IMR-90 (cell line): Measurements from ENCODE around the gene GRM5. TPM values are rescaled to one million over a fixed set of nuclear protein-coding genes. Genes with fewer than 3 reads are reported as not detected.

ENCODE experiments used
- ATAC-seq: fragments of 200-7000 bp; cut with Tn5 transposase; 2 replicates; pipeline ENCODE4 v1.9.1; 2020; ENCODE audit warnings: low read depth, mild to moderate bottlenecking, moderate library complexity
- BruUV-seq: library from RNA; stranded (reverse); fragments of 400-500 nt; replicated peaks from 2 replicates; lab custom pipeline; 2021; lab: Mats Ljungman, UMichigan
- CTCF ChIA-PET: fragments of 300-600 bp; formaldehyde crosslinking; extraction: SDS; loops from one replicate; lab custom pipeline; 2021; ENCODE audit warnings: antibody characterized with exemption; lab: Yijun Ruan, JAX
- POLR2A ChIA-PET: fragments of 300-600 bp; sonication (Branson Sonifier 250); formaldehyde crosslinking; loops from one replicate; lab custom pipeline; 2022; ENCODE audit warnings: antibody characterized with exemption; ENCODE audit not compliant: unreplicated experiment; lab: Charles Lee
- DNase-seq: peaks from one replicate; pipeline ENCODE4 v3.0.0; 2013
- H2AFZ ChIP-seq: replicated peaks from 2 replicates; pipeline ENCODE3; 2013; ENCODE audit warnings: low read length, mild to moderate bottlenecking; ENCODE audit not compliant: poor library complexity
- H2AK5ac ChIP-seq: 2 replicates; pipeline ENCODE4 v1.6.1; 2013; ENCODE audit warnings: low read depth, low read length, inconsistent platforms
- H2AK9ac ChIP-seq: replicated peaks from 2 replicates; pipeline ENCODE3; 2013; ENCODE audit warnings: mild to moderate bottlenecking, low read depth, low read length, moderate library complexity; ENCODE audit not compliant: poor library complexity
- H2BK120ac ChIP-seq: 2 replicates; pipeline ENCODE4 v1.6.1; 2013; ENCODE audit warnings: low read depth, low read length, inconsistent platforms
- H2BK15ac ChIP-seq: 3 replicates; pipeline ENCODE4 v1.6.1; 2013; ENCODE audit warnings: low read depth, low read length, inconsistent platforms
- H2BK20ac ChIP-seq: 2 replicates; pipeline ENCODE4 v1.6.1; 2013; ENCODE audit warnings: low read depth, mild to moderate bottlenecking, inconsistent platforms, low read length, moderate library complexity
- H2BK5ac ChIP-seq: 2 replicates; pipeline ENCODE4 v1.6.1; 2013; ENCODE audit warnings: mild to moderate bottlenecking, low read depth, low read length, inconsistent platforms; ENCODE audit not compliant: poor library complexity, severe bottlenecking
- H3K14ac ChIP-seq: replicated peaks from 2 replicates; pipeline ENCODE4 v1.6.1; 2013; ENCODE audit warnings: low read depth, low read length, inconsistent platforms
- H3K18ac ChIP-seq: 2 replicates; pipeline ENCODE4 v1.6.1; 2013; ENCODE audit warnings: low read depth, low read length, control low read depth
- H3K23ac ChIP-seq: 2 replicates; pipeline ENCODE4 v1.6.1; 2013; ENCODE audit warnings: low read depth, low read length, inconsistent platforms
- H3K27ac ChIP-seq: 2 replicates; pipeline ENCODE4 v1.5.1; 2013; ENCODE audit warnings: mild to moderate bottlenecking, control low read depth, low read length; ENCODE audit not compliant: insufficient read depth
- H3K27me3 ChIP-seq: 2 replicates; pipeline ENCODE4 v1.6.1; 2013; ENCODE audit warnings: low read length; ENCODE audit not compliant: control insufficient read depth, insufficient read depth
- H3K36me3 ChIP-seq: 2 replicates; pipeline ENCODE4 v1.6.1; 2013; ENCODE audit warnings: low read length, mixed read lengths; ENCODE audit not compliant: control insufficient read depth, insufficient read depth
- H3K4ac ChIP-seq: 2 replicates; pipeline ENCODE4 v1.6.1; 2013; ENCODE audit warnings: low read depth, low read length, inconsistent platforms
- H3K4me1 ChIP-seq: 2 replicates; pipeline ENCODE4 v1.6.1; 2013; ENCODE audit warnings: low read length, mixed read lengths; ENCODE audit not compliant: control insufficient read depth, insufficient read depth
- H3K4me2 ChIP-seq: 2 replicates; pipeline ENCODE4 v1.6.1; 2013; ENCODE audit warnings: low read depth, mild to moderate bottlenecking, control low read depth, low read length, moderate library complexity
- H3K4me3 ChIP-seq: 2 replicates; pipeline ENCODE4 v1.5.1; 2013; ENCODE audit warnings: low read depth, mild to moderate bottlenecking, control low read depth, low read length, moderate library complexity; ENCODE audit not compliant: insufficient read depth
- H3K56ac ChIP-seq: 2 replicates; pipeline ENCODE4 v1.6.1; 2013; ENCODE audit warnings: low read length, inconsistent platforms; ENCODE audit not compliant: insufficient read depth; ENCODE audit errors: extremely low read depth
- H3K79me1 ChIP-seq, 2 experiments: 2 replicates each; pipeline ENCODE4 v1.6.1; 2013; ENCODE audit warnings: low read length in 2 of 2, inconsistent platforms in 1 of 2, low read depth in 1 of 2
- H3K9ac ChIP-seq: 2 replicates; pipeline ENCODE4 v1.6.1; 2013; ENCODE audit warnings: low read depth, low read length, control low read depth
- H3K9me1 ChIP-seq: 2 replicates; pipeline ENCODE4 v1.6.1; 2013; ENCODE audit warnings: low read length, inconsistent platforms; ENCODE audit not compliant: insufficient read depth
- H3K9me3 ChIP-seq: 2 replicates; pipeline ENCODE4 v1.6.1; 2013; ENCODE audit warnings: low read length; ENCODE audit not compliant: control insufficient read depth, insufficient read depth
- H4K20me1 ChIP-seq: 2 replicates; pipeline ENCODE4 v1.6.1; 2013; ENCODE audit warnings: low read length, inconsistent platforms; ENCODE audit not compliant: insufficient read depth
- H4K5ac ChIP-seq: 2 replicates; pipeline ENCODE4 v1.6.1; 2013; ENCODE audit warnings: mild to moderate bottlenecking, low read depth, low read length, control low read depth
- H4K8ac ChIP-seq, 2 experiments: 2 replicates each; pipeline ENCODE4 v1.6.1; 2013; ENCODE audit warnings: low read depth in 2 of 2, low read length in 2 of 2, control low read depth in 1 of 2, inconsistent platforms in 1 of 2
- H4K91ac ChIP-seq: 2 replicates; pipeline ENCODE4 v1.6.1; 2013; ENCODE audit warnings: low read depth, low read length, inconsistent platforms; ENCODE audit not compliant: insufficient read depth
- BHLHE40 ChIP-seq: fragments of 150-350 bp; IDR thresholded peaks from 2 replicates; pipeline ENCODE4 v1.6.1; 2016; ENCODE audit warnings: mild to moderate bottlenecking, low read depth, low read length
- CEBPB ChIP-seq: IDR thresholded peaks from 2 replicates; pipeline ENCODE4 v1.6.1; 2012; ENCODE audit warnings: low read depth, low read length, improper control_type of control experiment
- CHD1 ChIP-seq: IDR thresholded peaks from 2 replicates; pipeline ENCODE4 v1.6.1; 2012; ENCODE audit warnings: low read depth, low read length, improper control_type of control experiment
- MAFK ChIP-seq: IDR thresholded peaks from 2 replicates; pipeline ENCODE4 v1.6.1; 2012; ENCODE audit warnings: low read depth, low read length, improper control_type of control experiment
- MAZ ChIP-seq: IDR thresholded peaks from 2 replicates; pipeline ENCODE4 v1.6.1; 2012; ENCODE audit warnings: low read depth, mild to moderate bottlenecking, low read length, improper control_type of control experiment, moderate library complexity, borderline replicate concordance
- NFE2L2 ChIP-seq: fragments of 150-350 bp; IDR thresholded peaks from 2 replicates; pipeline ENCODE4 v1.6.1; 2016; ENCODE audit warnings: low read depth, mild to moderate bottlenecking, low read length
- RAD21 ChIP-seq: IDR thresholded peaks from 2 replicates; pipeline ENCODE4 v1.6.1; 2012; ENCODE audit warnings: low read length, improper control_type of control experiment
- RFX5 ChIP-seq: IDR thresholded peaks from 2 replicates; pipeline ENCODE4 v1.8.0; 2012; ENCODE audit warnings: low read depth, mild to moderate bottlenecking, low read length, moderate library complexity
- SMC3 ChIP-seq: fragments of 150-350 bp; IDR thresholded peaks from 2 replicates; pipeline ENCODE4 v1.6.1; 2016; ENCODE audit warnings: low read depth, mild to moderate bottlenecking, antibody characterized with exemption, low read length, moderate library complexity
- WGBS, 2 experiments: methylation state at CpG; one replicate each; pipeline versions ENCODE4 v1.1.5 to v1.1.7; 2013; ENCODE audit warnings: missing lambda C conversion rate in 2 of 2; ENCODE audit not compliant: insufficient read length in 1 of 2; ENCODE audit errors: extremely low coverage in 2 of 2; 5-methylcytosine and 5-hydroxymethylcytosine counted together
- dilution Hi-C: fragments of 300-500 bp; cut with HindIII; formaldehyde crosslinking; loops from one replicate; pipeline ENCODE4 v1.14.3; 2018; ENCODE audit warnings: low sequenced_read_pairs; ENCODE audit not compliant: unreplicated experiment
- in situ Hi-C: fragments of 300-500 bp; cut with MboI; formaldehyde crosslinking; loops from 3 replicates; pipeline ENCODE4 v1.14.3; 2019; ENCODE audit warnings: low sequenced_read_pairs, inconsistent platforms, mixed read lengths
- intact Hi-C: fragments of 100-400 bp; cut with micrococcal nuclease; formaldehyde crosslinking; loops from 2 replicates; pipeline ENCODE4 v1.10.0; 2022
- polyA plus RNA-seq, 3 experiments: library from polyadenylated mRNA; depleted of rRNA; stranded (reverse); fragments of >200 nt; gene quantifications; 2 replicates each; pipeline ENCODE4 v1.2.3, GENCODE V29; 2012; ENCODE audit warnings: low replicate concordance in 1 of 3
- total RNA-seq: library from RNA; depleted of rRNA; stranded (reverse); fragments of >200 nt; gene quantifications from 2 replicates; pipeline ENCODE4 v1.2.3, GENCODE V29; 2012
- TF ChIP-seq, protein P1 (sequence below): conservative IDR thresholded peaks from 2 replicates; pipeline ENCODE4 v1.5.1; 2012; ENCODE audit warnings: mild to moderate bottlenecking, low read depth, low read length, improper control_type of control experiment
- TF ChIP-seq, protein P2 (sequence below): fragments of 150-350 bp; IDR thresholded peaks from 2 replicates; pipeline ENCODE4 v1.6.1; 2017; ENCODE audit warnings: mild to moderate bottlenecking, antibody characterized with exemption, low read length, low read depth

The GRM5 gene
- total and polyA plus RNA-seq, 2 of the 4 experiments (the other 2 are of a cell fraction): under 0.01 TPM

DNA sequence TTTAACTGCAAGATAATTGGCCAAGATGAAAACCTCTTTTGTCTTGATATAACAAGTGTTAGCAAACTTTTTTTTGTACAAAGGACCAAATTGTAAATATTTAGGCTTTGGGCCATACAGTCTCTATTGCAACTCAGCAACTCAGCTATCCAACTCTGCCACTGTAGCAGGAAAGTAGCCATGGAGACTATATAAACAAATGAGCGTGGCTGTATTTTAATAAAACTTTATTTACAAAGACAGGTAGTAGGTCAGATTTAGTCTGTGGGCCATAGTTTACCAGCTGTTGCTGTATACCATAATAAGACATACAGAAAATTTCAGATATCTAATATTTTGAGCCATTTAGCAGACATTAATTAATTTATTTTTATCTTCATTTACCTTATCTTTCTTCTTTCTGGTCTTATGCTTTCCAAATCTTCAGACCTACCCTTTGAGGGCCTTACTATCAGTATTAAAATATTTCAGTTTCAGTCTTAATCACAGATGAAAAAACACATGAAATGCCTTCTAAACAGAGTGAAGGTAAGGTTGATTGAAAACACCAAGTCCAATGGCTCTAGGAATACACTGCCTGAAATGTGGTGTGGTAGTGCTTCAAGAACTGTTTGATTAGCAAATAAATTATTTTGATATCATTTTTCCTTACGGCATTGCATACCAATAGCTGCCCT is 471.4 kb downstream of the GRM5 start:
- H2BK20ac ChIP-seq: no peak overlapping the region
- H3K56ac ChIP-seq: no peak overlapping the region
- no peak overlapping the region for H3K4me3 ChIP-seq
- no peak overlapping the region for H3K14ac ChIP-seq
- no peak overlapping the region for H2AK5ac ChIP-seq
- TF ChIP-seq CHD1 (no peak), MAFK (no peak), RAD21 (no peak), CEBPB (no peak), MAZ (no peak), BHLHE40 (no peak), NFE2L2 (no peak), SMC3 (no peak), RFX5 (no peak)
- TF ChIP-seq, protein P1, sequence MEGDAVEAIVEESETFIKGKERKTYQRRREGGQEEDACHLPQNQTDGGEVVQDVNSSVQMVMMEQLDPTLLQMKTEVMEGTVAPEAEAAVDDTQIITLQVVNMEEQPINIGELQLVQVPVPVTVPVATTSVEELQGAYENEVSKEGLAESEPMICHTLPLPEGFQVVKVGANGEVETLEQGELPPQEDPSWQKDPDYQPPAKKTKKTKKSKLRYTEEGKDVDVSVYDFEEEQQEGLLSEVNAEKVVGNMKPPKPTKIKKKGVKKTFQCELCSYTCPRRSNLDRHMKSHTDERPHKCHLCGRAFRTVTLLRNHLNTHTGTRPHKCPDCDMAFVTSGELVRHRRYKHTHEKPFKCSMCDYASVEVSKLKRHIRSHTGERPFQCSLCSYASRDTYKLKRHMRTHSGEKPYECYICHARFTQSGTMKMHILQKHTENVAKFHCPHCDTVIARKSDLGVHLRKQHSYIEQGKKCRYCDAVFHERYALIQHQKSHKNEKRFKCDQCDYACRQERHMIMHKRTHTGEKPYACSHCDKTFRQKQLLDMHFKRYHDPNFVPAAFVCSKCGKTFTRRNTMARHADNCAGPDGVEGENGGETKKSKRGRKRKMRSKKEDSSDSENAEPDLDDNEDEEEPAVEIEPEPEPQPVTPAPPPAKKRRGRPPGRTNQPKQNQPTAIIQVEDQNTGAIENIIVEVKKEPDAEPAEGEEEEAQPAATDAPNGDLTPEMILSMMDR: no peak
- TF ChIP-seq, protein P2, sequence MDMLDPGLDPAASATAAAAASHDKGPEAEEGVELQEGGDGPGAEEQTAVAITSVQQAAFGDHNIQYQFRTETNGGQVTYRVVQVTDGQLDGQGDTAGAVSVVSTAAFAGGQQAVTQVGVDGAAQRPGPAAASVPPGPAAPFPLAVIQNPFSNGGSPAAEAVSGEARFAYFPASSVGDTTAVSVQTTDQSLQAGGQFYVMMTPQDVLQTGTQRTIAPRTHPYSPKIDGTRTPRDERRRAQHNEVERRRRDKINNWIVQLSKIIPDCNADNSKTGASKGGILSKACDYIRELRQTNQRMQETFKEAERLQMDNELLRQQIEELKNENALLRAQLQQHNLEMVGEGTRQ: no peak
- H3K9me3 ChIP-seq: no peaks in the 10 kb centered on the region
- no peaks in the 10 kb centered on the region for H3K9me1 ChIP-seq
- H2AK9ac ChIP-seq: no peak overlapping the region
- H2BK120ac ChIP-seq: no peak overlapping the region
- no peak overlapping the region for H4K5ac ChIP-seq
- no peak for ATAC-seq
- no peak for DNase-seq
- H3K27ac ChIP-seq: no peak overlapping the region
- ChIA-PET POLR2A (no interaction called here), CTCF (no interaction called here)
- WGBS, 2 experiments: no CpG with 5 or more reads among the region's 2 CpGs
- intact Hi-C loops: no loop called here
- H3K9ac ChIP-seq: no peak overlapping the region
- no peak overlapping the region for H3K23ac ChIP-seq
- H3K36me3 ChIP-seq: no peaks in the 10 kb centered on the region
- no peaks in the 10 kb centered on the region for H4K20me1 ChIP-seq
- dilution Hi-C loops: no loop called here
- H4K8ac ChIP-seq: no peak overlapping the region
- no peak overlapping the region for H2AFZ ChIP-seq
- in situ Hi-C loops: no loop called here
- no peaks in the 10 kb centered on the region for H3K79me1 ChIP-seq
- no TSS peak for BruUV-seq
- H3K4me1 ChIP-seq: no peaks in the 10 kb centered on the region
- H4K91ac ChIP-seq: no peak overlapping the region
- no peak overlapping the region for H3K18ac ChIP-seq
- H2BK5ac ChIP-seq: no peak overlapping the region
- no peak overlapping the region for H2BK15ac ChIP-seq
- no peaks in the 10 kb centered on the region for H3K27me3 ChIP-seq
- no peak overlapping the region for H3K4me2 ChIP-seq
- no peak overlapping the region for H3K4ac ChIP-seq
